B cell (primary cell): Measurements from ENCODE around the gene GJE1.

Source experiments
- CTCF ChIP-seq: fragments of 200-600 bp; IDR thresholded peaks from one replicate; pipeline ENCODE4 v1.8.0; 2022; ENCODE audit warnings: antibody characterized with exemption, mild to moderate bottlenecking
- EZH2 ChIP-seq: IDR thresholded peaks from 2 replicates; pipeline ENCODE4 v1.6.1; 2012; ENCODE audit warnings: borderline replicate concordance, low read depth, mild to moderate bottlenecking, moderate library complexity, low read length; ENCODE audit not compliant: insufficient read depth, poor library complexity, severe bottlenecking

- TF ChIP-seq CTCF (no peak), EZH2 (no peak)
These were observed 15.4 kb upstream of the GJE1 start for GRCh38 chr6:142117366-142117765.
